Spleen (tissue), 7 donors: ENCODE results near the gene SLCO2A1.

Experiments used
- POLR2A ChIP-seq, 3 donors: fragments of 450-650 bp; IDR thresholded peaks; one replicate each; pipeline ENCODE4 v1.5.1; 2017; ENCODE audit warnings: antibody characterized with exemption in 3 of 3, mild to moderate bottlenecking in 1 of 3
- POLR2AphosphoS5 ChIP-seq, 3 donors: sonication (generic); formaldehyde crosslinking; IDR thresholded peaks; one replicate each; pipeline ENCODE4 v1.5.1; 2017; ENCODE audit warnings: antibody characterized with exemption in 3 of 3
- TF ChIP-seq, protein P1 (sequence below), 11 experiments: fragments of 200-600 bp in 7 of 11; fragments of 450-650 bp in 4 of 11; sonication (generic) in 4 of 11; IDR thresholded peaks in 8 of 11; conservative IDR thresholded peaks in 3 of 11; 1 replicate in 7 of 11; 2 replicates in 4 of 11; pipeline versions ENCODE4 v1.4.0 to v1.8.0; 2016 to 2021; ENCODE audit warnings: antibody characterized with exemption in 11 of 11, inconsistent platforms in 4 of 11, mild to moderate bottlenecking in 1 of 11
- donor health status: DM: no; HTN: no; CAD: no; lungs with moderate emphysema.
- donor health status: DM: no; HTN: no; CAD: no.
- donor health status: DM: no; HTN: no; CAD: no.

DNA sequence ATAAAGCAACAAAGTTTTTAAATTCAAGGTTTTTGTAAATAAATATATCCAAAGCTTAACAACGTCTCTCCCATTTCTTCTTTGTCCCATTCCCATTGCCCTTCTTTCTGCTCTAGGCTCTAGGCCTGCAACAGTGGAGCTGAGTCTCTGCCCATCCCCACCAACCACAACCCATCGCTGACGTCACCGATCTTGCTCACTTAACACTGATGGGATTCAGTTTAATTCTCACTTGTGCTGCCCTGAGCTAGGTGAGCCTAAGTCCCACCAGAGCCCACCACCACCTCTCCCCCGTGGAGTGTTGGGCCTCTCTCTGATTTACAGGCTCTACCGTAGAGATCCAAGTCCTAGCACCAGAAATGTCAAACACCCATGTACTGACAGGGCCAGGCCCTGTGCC is 72.7 kb downstream of the SLCO2A1 start:
- TF ChIP-seq, protein P1, sequence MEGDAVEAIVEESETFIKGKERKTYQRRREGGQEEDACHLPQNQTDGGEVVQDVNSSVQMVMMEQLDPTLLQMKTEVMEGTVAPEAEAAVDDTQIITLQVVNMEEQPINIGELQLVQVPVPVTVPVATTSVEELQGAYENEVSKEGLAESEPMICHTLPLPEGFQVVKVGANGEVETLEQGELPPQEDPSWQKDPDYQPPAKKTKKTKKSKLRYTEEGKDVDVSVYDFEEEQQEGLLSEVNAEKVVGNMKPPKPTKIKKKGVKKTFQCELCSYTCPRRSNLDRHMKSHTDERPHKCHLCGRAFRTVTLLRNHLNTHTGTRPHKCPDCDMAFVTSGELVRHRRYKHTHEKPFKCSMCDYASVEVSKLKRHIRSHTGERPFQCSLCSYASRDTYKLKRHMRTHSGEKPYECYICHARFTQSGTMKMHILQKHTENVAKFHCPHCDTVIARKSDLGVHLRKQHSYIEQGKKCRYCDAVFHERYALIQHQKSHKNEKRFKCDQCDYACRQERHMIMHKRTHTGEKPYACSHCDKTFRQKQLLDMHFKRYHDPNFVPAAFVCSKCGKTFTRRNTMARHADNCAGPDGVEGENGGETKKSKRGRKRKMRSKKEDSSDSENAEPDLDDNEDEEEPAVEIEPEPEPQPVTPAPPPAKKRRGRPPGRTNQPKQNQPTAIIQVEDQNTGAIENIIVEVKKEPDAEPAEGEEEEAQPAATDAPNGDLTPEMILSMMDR (IDR thresholded peaks at IDR 0.05 in 8 of 11, conservative IDR thresholded peaks at IDR 0.05 in 3 of 11): no peak
- no peak for TF ChIP-seq POLR2A (IDR thresholded peaks at IDR 0.05)
- TF ChIP-seq POLR2AphosphoS5 (IDR thresholded peaks at IDR 0.05): no peak
